Glomerular visceral epithelial cell (primary cell): ENCODE data around the gene PHAX.
"Not testable (repeated sequence)": the region's sequence is repeated elsewhere in the genome, so short reads cannot be mapped to it uniquely, and the experiment has no call there.

ENCODE experiments used
- DNase-seq: peaks from one replicate; pipeline ENCODE4 v3.0.0-alpha.2; 2016; ENCODE audit errors: extremely low spot score

Gene PHAX, protein sequence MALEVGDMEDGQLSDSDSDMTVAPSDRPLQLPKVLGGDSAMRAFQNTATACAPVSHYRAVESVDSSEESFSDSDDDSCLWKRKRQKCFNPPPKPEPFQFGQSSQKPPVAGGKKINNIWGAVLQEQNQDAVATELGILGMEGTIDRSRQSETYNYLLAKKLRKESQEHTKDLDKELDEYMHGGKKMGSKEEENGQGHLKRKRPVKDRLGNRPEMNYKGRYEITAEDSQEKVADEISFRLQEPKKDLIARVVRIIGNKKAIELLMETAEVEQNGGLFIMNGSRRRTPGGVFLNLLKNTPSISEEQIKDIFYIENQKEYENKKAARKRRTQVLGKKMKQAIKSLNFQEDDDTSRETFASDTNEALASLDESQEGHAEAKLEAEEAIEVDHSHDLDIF

GRCh38 chr5:126600631-126601511 is at the start of gene PHAX:
TSS of gene PHAX (plus strand) at chr5:126600947. CDS start at chr5:126600963, 16 bp downstream.
- DNase-seq: peak; percentile 85

- DNase-seq: no peak
These were observed 48.1 kb upstream of the PHAX start for GRCh38 chr5:126552614-126553013.

DNA sequence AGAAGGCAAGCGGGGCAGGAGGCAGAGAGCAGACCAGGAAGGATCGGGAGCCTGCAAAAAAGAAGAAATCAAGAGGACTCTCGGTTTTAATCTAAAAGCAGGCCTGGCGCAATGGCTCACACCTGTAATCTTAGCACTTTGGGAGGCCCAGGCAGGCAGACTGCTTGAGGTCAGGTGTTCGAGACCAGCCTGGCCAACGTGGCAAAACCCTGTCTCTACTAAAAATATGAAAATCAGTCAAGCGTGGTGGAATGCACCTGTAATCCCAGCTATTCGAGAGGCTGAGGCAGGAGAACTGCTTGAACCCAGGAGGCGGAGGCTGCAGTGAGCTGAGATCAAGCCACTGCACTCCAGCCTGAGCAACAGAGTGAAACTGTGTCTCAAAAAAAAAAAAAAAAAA is 45.6 kb upstream of the PHAX start:
- DNase-seq: not testable (repeated sequence)

DNA sequence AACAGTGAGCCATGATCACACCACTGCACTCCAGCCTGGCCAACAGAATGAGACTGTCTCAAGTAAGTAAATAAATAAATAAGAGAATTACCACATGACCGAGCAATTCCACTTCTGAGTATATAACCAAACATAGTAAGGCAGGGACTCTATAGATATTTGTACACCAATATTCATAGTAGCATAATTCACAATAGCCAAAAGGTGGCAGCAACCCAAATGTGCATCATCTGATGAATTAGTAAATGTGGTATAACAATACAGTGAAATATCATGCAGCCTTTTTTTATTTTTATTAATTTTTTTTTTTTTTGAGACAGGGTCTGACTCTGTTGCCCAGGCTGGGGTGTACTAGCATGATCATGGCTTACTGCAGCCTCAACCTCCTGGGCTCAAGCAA is 38.8 kb upstream of the PHAX start:
- no peak for DNase-seq

GRCh38 chr5:126562823-126563222 is 37.9 kb upstream of the PHAX start:
- no peak for DNase-seq

GRCh38 chr5:126568206-126568755 is 32.5 kb upstream of the PHAX start:
- no peak for DNase-seq

- DNase-seq: no peak
These were observed 25.1 kb upstream of the PHAX start for GRCh38 chr5:126575644-126576043.

DNA sequence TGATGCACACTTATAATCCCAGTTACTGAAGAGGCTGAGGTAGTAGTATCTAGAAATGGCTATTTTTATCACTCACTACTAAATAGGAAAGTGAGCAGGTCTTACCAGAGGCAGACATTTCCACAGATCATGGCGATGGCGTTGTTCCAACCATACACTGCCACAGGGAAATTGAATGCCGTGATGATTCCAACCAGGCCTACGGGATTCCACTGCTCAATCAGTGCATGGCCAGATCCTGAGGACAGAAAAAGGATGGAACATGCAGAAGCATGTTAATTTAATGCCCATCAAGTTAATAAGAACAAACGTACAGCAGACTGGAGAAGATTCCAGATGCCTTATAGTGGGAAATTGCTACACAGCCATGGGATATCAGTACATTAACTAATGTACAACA is 23.8 kb upstream of the PHAX start:
- no peak for DNase-seq

- DNase-seq: no peak
These were observed 23.3 kb upstream of the PHAX start for GRCh38 chr5:126577415-126577814.

DNA sequence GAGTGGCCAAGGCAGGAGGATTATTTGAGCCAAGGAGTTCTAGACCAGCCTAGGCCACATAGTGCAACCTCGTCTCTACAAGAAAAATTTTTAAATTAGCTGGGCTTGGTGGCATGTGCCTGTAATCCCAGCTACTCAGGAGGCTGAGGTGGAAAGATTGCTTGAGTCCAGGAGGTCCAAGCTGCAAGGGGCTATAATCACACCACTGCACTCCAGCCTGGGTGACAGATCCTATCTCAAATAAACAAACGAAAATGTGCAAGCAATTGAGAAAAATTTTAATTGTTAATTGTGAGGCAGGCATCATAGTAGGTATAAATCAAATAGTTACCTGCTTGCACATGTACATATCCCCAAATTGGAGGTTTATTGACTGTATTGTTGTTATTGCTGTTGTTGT is 21.0 kb upstream of the PHAX start:
- no peak for DNase-seq

GRCh38 chr5:126583761-126584160 is 17.0 kb upstream of the PHAX start:
- no peak for DNase-seq

GRCh38 chr5:126587551-126588390 is 13.0 kb upstream of the PHAX start:
- DNase-seq: no peak

GRCh38 chr5:126589536-126590297 is 11.0 kb upstream of the PHAX start:
- DNase-seq: no peak

- no peak for DNase-seq
These were observed 9.2 kb upstream of the PHAX start for GRCh38 chr5:126591549-126591948.

DNA sequence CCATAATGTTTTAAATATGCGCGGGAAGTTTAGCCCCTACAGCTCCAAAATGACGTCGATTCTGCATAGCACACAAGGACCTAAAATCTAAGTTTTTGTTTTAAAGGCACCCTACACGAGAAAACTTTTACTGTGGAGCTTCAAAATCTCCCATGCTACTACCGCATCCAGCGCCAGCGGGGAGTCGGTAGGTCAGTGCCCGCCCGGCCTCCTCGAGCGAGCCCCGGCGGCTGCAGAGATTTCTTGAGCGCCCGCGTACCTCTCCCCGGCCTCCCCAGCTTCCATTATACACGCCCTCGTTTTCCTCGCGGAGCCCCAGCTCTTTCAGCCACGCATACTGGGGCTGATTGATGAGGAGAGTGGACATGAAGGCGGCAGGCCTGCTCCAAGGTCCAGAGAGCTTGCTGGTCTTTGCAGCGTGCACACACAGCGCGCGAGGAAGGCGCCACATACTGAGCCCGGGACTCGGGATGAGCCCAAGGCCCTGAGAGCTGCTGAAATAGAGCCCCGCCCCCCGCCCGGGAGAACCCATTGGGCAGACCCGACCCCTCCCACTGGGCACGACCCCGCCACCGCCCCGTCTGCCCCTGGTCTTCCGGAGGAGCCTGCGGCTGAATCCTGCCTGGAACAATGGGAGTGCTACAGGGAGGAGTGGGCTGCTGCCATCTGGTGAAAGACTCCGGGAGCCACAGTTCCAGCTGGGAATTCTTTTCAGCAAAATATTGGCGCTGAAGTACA is 5.8 kb upstream of the PHAX start, which contains the start of gene ALDH7A1:
Gene ALDH7A1 (minus strand): TSS at position 472 of the 738 bp plus-strand sequence. CDS start 21 bp downstream, at position 451.
- peak; percentile 98 for DNase-seq

DNA sequence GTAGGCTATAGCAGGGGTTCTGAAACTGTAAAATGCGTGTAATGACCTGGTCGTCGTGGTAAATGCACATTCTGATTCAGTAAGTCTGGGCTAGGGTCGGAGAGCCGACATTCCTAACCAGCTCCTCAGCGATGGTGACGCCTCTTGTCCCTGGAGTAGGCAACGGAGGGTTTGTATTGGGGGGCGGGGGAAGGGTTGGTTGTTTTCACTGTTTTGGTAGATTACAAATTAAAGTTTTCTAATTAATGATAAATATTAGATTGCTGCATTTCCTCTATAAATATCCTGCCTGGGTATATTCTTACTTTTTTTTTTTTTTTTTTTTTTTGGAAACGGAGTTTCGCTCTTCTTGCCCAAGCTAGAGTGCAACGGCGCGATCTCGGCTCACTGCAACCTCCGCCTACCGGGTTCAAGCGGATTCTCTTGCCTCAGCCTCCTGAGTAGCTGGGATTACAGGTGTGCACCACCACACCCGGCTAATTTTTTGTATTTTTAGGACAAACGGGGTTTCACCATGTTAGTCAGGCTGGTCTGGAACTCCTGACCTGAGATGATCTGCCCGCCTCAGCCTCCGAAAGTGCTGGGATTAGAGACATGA is 5.2 kb upstream of the PHAX start:
- no peak for DNase-seq

DNA sequence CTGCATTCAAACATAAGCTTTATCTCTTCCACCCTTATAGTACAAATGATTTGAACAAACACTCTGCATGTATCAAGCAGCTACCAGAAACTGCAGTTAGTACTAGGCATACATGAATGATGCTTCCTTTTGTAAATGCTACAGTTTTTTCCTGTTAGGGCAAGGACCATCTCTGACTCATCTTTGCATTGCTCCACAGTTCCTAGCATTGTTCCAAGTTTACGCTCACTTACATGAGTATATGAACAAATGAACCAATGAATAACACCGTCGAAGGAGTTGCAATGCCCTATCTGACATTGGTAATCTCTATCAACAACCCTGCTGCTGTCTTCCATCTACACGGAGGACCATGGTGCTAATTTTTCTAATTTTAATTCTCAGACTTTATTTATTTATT is 3.6 kb upstream of the PHAX start:
- DNase-seq: peak; percentile 27

GRCh38 chr5:126599499-126599898 is 1.2 kb upstream of the PHAX start:
- no peak for DNase-seq

- not testable (repeated sequence) for DNase-seq
These were observed 646 bp upstream of the PHAX start for GRCh38 chr5:126599971-126600630.
